B cell (primary cell): ENCODE results near the gene ZNF558.

Source experiments
- EZH2 ChIP-seq: IDR thresholded peaks from 2 replicates; pipeline ENCODE4 v1.6.1; 2012; ENCODE audit warnings: borderline replicate concordance, low read depth, mild to moderate bottlenecking, moderate library complexity, low read length; ENCODE audit not compliant: insufficient read depth, poor library complexity, severe bottlenecking
- TF ChIP-seq, protein P1 (sequence below): fragments of 200-600 bp; IDR thresholded peaks from one replicate; pipeline ENCODE4 v1.8.0; 2022; ENCODE audit warnings: antibody characterized with exemption, mild to moderate bottlenecking

DNA sequence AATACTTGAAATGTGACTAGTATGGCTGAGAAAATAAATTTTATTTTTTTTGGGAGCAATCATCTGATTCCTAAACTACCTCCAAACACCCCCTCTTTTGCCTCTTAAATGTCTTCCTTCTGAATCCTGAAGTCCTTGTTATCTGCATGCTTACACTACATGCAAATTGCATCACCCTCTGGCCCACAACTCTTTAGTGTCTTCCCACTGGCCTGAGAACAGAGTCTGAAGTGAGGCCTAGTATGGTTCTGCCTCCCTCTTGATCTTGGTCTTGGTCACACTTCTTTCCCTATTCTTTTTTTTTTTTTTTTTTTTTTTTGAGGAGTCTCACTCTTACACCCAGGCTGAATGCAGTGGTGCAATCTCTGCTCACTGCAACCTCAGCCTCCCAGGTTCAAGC lies 4.8 kb downstream of the ZNF558 start:
- TF ChIP-seq, protein P1, sequence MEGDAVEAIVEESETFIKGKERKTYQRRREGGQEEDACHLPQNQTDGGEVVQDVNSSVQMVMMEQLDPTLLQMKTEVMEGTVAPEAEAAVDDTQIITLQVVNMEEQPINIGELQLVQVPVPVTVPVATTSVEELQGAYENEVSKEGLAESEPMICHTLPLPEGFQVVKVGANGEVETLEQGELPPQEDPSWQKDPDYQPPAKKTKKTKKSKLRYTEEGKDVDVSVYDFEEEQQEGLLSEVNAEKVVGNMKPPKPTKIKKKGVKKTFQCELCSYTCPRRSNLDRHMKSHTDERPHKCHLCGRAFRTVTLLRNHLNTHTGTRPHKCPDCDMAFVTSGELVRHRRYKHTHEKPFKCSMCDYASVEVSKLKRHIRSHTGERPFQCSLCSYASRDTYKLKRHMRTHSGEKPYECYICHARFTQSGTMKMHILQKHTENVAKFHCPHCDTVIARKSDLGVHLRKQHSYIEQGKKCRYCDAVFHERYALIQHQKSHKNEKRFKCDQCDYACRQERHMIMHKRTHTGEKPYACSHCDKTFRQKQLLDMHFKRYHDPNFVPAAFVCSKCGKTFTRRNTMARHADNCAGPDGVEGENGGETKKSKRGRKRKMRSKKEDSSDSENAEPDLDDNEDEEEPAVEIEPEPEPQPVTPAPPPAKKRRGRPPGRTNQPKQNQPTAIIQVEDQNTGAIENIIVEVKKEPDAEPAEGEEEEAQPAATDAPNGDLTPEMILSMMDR = no peak
- no peak for TF ChIP-seq EZH2
